ENCODE measurements around the gene GRIK3.

The GRIK3 gene

DNA sequence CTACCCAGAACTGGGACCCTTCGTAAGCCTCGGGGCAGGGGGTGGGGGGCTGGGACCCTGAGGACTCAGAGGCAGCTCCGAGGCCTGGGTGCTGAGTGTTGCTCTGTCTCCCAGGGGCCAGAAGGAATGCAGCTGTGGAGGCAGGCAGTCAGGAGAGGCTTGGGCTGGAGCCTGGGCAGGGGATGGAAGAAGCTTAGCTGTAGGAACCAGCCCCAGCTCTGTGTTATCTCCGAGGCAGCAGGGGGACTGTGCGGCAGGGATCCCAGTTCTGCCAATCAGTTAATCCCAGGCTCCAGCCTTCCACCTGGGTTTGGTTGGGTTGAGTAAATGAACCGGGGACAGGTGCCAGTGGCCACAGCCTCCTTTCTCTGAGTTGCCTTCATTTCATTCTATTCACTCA lies 8.2 kb upstream of the GRIK3 start:
- DNase-seq = no peak

DNA sequence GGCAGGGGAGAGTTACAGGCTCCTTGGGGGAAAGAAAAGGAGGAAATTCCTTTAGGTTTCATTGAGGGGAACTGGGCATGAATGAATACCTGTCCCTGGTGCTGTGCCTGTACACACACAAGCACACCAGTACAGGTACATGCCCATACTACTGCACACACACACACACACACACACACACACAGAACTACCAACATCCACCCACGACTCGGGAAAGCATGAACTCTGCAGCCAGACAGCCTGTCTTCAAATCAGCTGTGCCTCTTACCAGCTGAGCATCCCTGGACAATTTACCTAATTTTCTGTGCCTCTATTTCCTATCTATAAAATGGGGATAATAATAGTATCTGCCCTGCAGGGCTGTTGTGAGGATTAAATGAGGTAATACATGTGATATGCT lies 7.2 kb upstream of the GRIK3 start:
- no peak for DNase-seq

DNA sequence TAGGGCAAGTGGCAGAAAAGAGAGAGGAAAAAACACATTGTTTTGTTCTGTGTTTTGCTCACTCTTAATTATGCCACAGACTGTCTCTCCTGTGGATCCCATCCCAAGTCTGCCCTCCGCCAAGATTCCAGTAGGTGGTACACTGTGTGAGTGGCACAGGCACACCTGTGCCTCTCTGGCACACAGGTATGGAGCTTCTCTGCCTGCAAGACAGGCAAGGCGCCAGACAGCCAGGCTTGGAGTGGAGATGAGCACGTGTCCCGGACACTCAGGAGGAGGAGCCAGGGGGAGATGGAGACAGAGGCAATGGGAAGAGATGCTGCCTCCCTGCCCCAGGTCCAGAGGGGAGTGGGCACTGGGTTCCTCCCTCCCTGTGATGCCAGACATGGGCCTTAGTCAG lies 6.5 kb upstream of the GRIK3 start:
- no peak for DNase-seq

GRCh38 chr1:37040261-37040660 lies 5.9 kb upstream of the GRIK3 start:
- peak; percentile 37 for DNase-seq

DNA sequence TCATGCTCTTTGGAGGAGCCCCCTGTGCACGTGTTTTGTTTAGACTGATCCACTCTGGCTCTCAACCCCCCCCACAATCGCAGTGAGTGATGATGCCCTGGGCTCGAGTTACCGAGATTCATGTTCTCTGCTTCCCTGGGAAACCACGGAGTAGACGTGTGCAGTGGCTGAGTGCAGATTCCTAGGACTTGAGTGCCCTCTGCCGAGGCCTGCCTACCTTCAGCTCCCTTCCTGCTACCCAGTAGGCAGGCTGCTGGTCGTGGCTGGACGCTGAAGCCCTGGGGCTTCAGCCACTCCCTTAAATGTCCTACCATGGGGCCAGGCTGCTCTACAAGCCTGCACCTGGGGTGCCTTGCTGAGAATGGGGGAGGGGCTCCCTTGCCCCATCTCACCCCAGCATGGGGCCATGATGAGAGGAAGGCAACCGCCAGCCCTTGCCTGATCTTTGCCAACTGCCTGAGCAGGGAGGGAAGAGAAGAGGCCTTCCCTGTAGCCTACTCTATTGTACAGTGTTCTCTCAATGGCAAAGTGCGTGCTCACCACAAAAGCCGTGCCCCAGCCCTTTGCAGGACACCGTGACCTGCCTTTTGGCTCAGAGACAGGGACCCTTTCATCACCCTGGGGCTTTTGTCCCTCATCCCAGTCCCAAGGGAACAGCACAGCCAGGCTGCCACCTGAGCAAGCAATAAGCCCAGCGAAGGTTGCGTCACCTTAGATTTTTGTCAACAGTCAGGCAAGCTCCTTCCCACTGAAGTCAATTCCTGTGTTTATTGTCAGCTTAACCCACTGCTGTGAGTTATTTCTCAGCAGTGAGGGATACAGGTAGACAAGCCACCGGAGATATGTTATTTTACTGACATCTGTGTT lies 4.1 kb upstream of the GRIK3 start:
- peak; percentile 23 for DNase-seq

GRCh38 chr1:37037690-37038089 lies 3.4 kb upstream of the GRIK3 start:
- DNase-seq = no peak

DNA sequence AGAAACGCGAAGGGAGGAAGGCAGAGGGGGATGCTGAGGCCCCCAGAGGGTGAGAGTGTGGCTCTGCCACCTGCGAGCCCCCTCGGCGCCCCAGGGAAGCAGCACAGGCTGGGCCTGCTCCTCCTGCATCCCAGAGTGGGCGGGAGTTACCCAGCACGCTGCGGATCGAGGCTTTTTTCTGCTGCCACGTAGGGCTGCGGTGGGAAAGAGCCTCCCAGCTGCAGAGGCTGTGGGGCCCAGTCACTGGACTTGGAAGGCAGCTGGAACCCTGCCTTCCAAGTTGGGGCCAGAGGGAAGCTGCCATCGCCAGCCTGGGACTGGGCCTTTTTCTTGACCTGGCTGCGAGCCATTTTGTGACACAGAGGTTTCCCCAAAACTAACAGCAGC lies 2.3 kb upstream of the GRIK3 start:
- no peak for DNase-seq

GRCh38 chr1:37035796-37036666 lies 1.7 kb upstream of the GRIK3 start:
- peak; percentile 32 for DNase-seq

DNA sequence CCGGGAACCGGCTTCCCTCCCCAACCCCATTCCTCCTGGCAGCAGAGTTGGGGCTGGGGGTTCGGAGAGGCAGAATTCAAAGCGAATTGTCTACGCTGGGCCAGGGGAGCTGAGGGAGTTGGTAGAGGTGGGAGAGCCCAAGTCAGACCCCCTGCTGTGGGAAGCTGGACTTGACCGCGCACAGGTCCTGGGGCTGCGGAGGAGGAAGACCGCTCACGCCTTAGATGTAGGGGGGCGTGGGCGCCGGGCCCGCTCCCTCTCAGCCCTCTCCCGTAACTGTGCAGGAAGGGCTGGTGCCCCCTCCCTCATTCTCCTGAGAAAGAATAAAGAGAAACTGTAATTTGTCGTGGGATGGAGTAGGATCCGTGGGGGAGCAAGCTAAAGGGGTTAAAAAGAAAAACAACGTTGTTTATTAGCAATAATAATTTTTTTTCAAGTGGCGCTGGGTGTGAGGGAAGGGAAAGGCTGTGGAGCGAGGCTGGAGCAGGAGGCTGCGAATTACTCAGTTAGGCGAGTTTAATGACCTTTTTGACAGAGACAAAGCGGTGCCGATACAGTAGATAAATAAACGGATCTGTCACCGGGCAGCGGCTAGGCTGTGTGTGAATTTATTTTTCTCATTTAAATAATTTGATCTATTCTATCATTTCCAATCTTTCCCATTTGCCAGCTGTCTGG lies 838 bp upstream of the GRIK3 start:
- no peak for DNase-seq

GRCh38 chr1:37033355-37034101 lies 787 bp downstream of the GRIK3 start:
- no peak for DNase-seq

DNA sequence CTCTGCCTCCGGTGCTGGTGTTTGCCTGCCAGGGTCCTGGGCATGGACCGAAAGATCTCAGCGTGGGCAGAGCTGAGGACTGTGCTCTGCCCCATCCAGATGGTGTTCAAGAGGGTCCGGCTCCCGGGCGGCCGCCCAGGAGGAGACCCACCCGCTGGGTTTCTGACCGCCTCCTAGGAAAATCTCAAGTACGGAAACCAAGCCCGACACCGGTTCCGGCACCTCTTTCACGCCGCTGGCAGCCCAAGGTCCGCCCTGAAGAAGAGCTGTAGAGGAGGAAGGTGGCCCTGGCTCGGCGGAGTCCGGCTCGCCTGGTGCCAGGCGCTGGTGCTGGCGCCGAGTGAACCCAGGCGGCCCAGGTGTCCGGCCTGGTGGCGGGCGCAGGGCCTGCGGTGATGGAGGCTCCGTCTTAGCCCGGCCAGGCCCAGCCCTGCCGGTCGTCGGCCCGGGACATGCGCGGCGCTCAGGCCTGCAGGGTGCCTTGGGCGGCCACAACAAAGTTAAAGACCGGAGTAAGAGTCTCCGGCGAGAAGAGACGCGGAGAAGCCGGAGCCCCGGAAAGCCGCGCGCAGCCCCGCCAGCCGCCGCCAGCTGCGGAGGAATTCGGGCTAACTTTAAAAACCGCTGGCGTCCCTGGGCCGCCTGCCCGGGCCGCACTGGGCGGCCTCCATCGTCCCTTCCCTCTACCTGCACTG lies 1.5 kb downstream of the GRIK3 start:
- no peak for DNase-seq

DNA sequence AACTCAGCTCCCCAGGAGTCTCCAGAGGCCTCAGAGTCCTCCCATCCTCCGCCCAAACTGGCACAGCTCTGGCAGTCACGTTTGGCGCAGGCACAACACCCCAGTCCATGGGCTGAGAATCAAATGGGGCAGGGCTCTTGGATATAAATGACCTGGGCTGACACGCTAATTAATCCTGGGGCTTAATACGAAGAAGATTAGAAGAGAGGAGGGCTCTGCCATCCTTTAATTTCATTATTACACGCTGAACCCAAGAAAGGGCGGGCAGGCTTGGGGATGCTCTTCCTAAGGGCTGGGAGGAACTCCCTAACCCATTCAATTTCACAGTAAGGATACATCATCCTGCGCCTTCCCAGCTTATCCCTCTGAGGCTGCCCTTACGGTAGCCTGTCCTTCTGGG lies 2.4 kb downstream of the GRIK3 start:
- no peak for DNase-seq

DNA sequence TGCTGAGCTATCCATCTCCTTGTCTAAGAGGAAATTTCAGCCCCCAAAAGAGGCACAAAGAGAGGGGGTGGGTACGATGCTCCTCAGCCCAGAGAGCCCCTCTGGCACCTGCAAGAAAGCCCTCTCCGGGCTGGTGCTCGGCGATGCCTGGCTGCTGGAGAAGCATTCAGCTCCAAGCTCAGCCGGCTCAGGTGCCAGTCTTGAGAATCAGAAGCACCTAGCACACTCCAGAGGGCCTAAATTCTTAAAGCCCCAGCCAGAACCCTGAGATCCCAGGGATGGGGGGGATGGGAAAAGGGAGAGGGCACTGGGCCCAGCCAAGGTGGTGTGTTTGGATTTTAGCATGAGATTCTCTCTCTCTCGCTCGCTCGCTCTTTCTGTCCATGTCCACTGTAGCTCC lies 2.9 kb downstream of the GRIK3 start:
- no peak for DNase-seq

DNA sequence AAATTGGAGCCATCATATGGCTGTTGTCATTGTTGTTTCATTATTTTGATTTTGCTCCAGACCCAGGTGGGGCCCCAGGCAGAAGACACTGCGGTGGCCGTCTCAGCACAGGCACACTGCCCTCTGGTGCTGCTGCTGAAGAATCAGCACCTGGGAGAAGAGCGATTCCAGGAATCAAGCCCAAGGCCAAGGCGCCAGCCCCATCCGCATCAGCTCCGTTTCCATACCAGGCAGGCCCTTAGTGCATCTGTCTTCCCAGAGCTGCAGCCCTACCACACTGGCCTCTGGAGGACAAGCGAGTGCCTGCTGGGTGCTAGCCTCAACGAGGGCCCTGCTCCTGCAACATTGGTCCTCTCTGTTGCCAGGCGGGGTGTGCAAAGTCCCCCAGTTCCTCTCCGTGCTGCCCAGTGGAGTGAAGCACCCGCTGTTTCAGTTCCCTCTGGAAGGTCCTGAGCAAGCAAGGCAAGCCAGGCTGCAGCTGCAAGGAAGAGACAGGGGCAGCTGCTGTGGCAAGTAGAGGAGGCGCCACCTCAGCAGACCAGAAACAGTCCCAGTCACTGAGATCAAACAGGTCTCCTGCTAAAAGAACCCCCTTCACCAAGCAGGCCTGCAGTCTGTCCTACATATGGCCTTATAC lies 5.2 kb downstream of the GRIK3 start:
- DNase-seq = peak; percentile 58

DNA sequence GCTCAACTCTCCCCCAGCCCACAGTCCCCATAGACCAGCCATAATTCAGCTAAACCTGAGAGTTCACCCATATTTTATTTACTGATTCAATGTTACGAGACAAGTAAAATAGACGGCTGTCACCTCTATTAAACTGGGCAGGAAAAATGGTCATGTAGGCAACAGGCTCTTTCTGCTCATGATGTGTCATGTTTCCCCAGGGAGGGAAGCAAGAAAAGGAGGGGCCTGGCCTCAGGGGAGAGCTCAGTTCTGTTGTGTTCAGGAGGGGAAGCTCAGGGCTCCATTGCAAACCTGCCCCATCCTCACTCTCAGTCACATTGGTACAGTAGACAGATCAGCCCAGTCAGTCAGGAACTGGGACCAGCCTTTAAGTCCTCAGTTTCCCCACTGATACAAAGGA lies 12.8 kb downstream of the GRIK3 start:
- no peak for DNase-seq

- DNase-seq = peak; percentile 71
Measured at GRCh38 chr1:37020653-37021277, 13.6 kb downstream of the GRIK3 start.

DNA sequence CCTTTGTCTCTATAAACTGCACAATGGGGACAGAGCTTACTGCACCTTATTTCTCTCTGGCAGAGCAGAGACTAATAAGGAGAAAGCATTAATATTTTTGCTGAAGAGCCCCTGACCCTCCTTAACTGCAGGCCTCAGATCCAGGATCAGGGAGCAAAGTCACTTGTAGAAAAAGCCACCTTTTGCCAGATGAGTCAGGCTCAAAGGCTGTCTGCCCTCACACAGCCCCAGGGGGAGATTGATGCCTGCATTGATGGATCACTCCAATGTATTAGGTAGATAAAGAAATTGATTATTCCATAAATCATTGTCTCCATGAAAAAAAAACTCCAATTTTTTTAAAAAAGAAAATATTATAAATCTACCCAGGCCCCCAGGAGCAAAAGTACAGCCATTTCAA lies 15.8 kb downstream of the GRIK3 start:
- DNase-seq = no peak

DNA sequence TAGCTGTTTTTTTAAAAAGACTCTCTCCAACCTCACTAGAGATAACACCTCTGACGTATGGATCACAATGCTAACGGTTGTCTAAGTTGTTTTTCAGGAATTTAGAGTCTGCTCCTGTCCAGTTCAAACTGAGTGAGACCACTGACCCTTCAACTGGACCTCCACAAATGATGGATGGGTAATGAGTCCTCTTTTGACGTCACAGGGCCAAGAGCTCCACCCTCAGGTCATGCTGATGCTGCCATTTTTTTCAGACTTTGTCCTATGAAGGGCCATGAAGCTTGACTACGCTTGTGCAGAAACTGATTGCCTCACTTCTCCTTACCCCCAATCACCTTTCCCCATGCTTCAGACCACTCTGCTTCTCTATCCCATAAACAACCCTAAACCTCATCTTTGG lies 16.6 kb downstream of the GRIK3 start:
- DNase-seq = no peak

DNA sequence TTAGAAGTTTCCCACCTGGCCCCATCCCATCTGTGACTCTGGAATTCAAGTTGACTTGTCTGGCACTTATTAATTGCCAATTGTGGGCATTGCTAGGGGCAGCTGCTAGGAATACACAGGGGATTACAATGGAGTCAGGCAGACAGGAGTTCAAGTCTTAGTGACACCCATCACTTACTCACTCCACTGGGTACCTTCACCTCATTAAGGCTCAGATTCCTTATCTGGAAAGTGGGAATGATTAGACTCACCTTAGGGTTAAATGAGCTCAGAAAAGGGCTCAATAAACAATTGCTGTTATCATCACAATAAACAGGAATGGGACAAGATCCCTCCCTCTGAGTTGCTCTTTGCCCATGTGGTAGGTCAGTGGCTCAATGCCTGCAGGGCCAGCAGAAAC lies 18.2 kb downstream of the GRIK3 start:
- no peak for DNase-seq

GRCh38 chr1:37015713-37016112 lies 18.6 kb downstream of the GRIK3 start:
- no peak for DNase-seq

DNA sequence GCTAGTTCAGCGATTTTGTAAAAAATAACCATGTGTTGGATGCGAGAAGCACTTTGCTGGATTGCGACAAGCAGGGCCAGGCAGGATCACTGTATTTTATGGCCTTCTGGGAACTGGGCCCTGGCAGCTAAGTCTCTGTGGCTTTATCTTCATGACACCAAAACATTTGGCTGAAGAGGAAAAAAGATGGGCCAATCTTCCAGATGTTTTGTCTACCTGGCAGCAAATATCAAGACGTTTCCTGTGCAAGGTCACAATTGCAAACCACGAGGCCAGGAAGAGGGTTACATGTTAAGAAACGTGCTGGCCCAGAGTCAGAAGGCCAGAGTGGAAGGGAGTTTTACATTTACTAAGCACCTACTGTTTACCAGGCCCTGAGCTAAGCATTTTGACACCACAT lies 22.1 kb downstream of the GRIK3 start:
- DNase-seq = no peak

All from RPMI8226 (cell line).